ENCODE results near the gene CCDC102B.

CCDC102B gene

GRCh38 chr18:68848242-68848641 lies 50.4 kb downstream of the CCDC102B start:
- in situ Hi-C loops (cut with HindIII; ENCODE audit: low sequenced_read_pairs): no loop called here
- no peak overlapping the region for H3K4me3 ChIP-seq (ENCODE audit: low read depth, low read length)
- no peak for TF ChIP-seq CTCF (IDR thresholded peaks at IDR 0.05; ENCODE audit: low read depth, low read length)
- no peak for DNase-seq (ENCODE audit: low read depth, low spot score)

GRCh38 chr18:68854786-68855391 lies 57.0 kb downstream of the CCDC102B start:
- in situ Hi-C loops (cut with HindIII; ENCODE audit: low sequenced_read_pairs): no loop called here
- H3K4me3 ChIP-seq (ENCODE audit: low read depth, low read length): no peak overlapping the region
- no peak for DNase-seq (ENCODE audit: low read depth, low spot score)
- TF ChIP-seq CTCF (IDR thresholded peaks at IDR 0.05; ENCODE audit: low read depth, low read length): no peak

DNA sequence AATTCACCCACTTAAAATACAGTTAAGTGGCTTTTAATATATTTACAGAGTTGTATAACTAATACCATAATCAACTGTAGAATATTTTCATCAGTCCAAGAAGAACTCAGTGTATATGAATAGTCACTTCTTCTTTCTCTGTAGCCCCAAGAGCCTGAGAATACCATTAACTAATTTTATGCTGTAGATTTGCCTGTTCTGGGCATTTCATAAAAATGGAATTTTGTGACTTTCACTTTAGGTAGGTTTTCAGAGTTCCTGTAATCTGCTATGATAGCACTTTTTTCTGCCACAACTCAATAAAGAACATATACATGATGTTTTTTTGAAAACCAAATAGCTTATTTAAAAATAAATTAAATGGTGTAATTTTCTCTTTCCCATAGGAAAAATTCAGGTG lies 57.6 kb downstream of the CCDC102B start:
- H3K4me3 ChIP-seq (ENCODE audit: low read depth, low read length): no peak overlapping the region
- no peak for TF ChIP-seq CTCF (IDR thresholded peaks at IDR 0.05; ENCODE audit: low read depth, low read length)
- in situ Hi-C loops (cut with HindIII; ENCODE audit: low sequenced_read_pairs): no loop called here
- DNase-seq (ENCODE audit: low read depth, low spot score): no peak

DNA sequence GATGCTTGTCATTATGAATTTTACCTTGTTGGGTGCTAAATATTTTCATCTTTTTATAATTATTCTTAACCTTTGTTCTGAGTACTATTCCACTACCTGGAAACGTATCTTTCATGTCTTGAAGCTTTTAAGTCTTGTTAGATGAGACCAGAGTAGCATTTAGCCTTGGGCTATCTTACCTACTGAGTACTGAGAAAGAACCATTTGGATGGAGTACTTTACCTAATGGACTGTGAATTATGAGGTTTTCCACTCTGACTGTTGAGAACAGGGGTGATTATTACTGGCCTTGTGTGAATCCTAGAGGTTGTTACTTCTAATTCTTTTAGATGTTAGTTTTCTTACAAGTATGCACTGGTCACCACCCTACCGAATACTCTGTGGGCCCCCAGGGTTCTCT lies 63.5 kb downstream of the CCDC102B start:
- H3K4me3 ChIP-seq (ENCODE audit: low read depth, low read length): no peak overlapping the region
- TF ChIP-seq CTCF (IDR thresholded peaks at IDR 0.05; ENCODE audit: low read depth, low read length): no peak
- in situ Hi-C loops (cut with HindIII; ENCODE audit: low sequenced_read_pairs): no loop called here
- DNase-seq (ENCODE audit: low read depth, low spot score): no peak

- in situ Hi-C loops (cut with HindIII; ENCODE audit: low sequenced_read_pairs): no loop called here
- no peak for TF ChIP-seq CTCF (IDR thresholded peaks at IDR 0.05; ENCODE audit: low read depth, low read length)
- DNase-seq (ENCODE audit: low read depth, low spot score): no peak
- H3K4me3 ChIP-seq (ENCODE audit: low read depth, low read length): no peak overlapping the region
Observed at GRCh38 chr18:68865021-68865420, 67.1 kb downstream of the CCDC102B start.

- no peak for TF ChIP-seq CTCF (IDR thresholded peaks at IDR 0.05; ENCODE audit: low read depth, low read length)
- no peak overlapping the region for H3K4me3 ChIP-seq (ENCODE audit: low read depth, low read length)
- no peak for DNase-seq (ENCODE audit: low read depth, low spot score)
- in situ Hi-C loops (cut with HindIII; ENCODE audit: low sequenced_read_pairs): no loop called here
Observed at GRCh38 chr18:68865503-68865902, 67.6 kb downstream of the CCDC102B start.

- no peak for TF ChIP-seq CTCF (IDR thresholded peaks at IDR 0.05; ENCODE audit: low read depth, low read length)
- no peak for DNase-seq (ENCODE audit: low read depth, low spot score)
- in situ Hi-C loops (cut with HindIII; ENCODE audit: low sequenced_read_pairs): no loop called here
- H3K4me3 ChIP-seq (ENCODE audit: low read depth, low read length): no peak overlapping the region
Observed at GRCh38 chr18:68873003-68873402, 75.1 kb downstream of the CCDC102B start.

All from astrocyte of the spinal cord (primary cell).